H9 (cell line): ENCODE data around the gene DPP3. TPM values are rescaled to one million over a fixed set of nuclear protein-coding genes. Genes with fewer than 3 reads are reported as not detected.

Experiments used
- DNase-seq: peaks from one replicate; pipeline ENCODE4 v3.0.0-alpha.2; 2017
- H2AFZ ChIP-seq: one replicate; pipeline ENCODE4 v1.6.1; 2013; ENCODE audit warnings: mild to moderate bottlenecking, low read length, control low read depth, moderate library complexity
- H2AK5ac ChIP-seq: 2 replicates; pipeline ENCODE4 v1.6.1; 2013; ENCODE audit warnings: low read length, control low read depth, mixed read lengths; ENCODE audit not compliant: insufficient read length
- H2BK120ac ChIP-seq: one replicate; pipeline ENCODE4 v1.6.1; 2013; ENCODE audit warnings: low read depth, mild to moderate bottlenecking, low read length, control low read depth, inconsistent platforms; ENCODE audit not compliant: poor library complexity, severe bottlenecking
- H2BK12ac ChIP-seq: 2 replicates; pipeline ENCODE4 v1.6.1; 2013; ENCODE audit warnings: low read length, control low read depth, mixed read lengths, low read depth; ENCODE audit not compliant: insufficient read length
- H2BK15ac ChIP-seq: 2 replicates; pipeline ENCODE4 v1.6.1; 2013; ENCODE audit warnings: low read depth, low read length, control low read depth
- H2BK20ac ChIP-seq: one replicate; pipeline ENCODE4 v1.6.1; 2013; ENCODE audit warnings: low read depth, mild to moderate bottlenecking, low read length, control low read depth, inconsistent platforms; ENCODE audit not compliant: poor library complexity, severe bottlenecking
- H2BK5ac ChIP-seq: 2 replicates; pipeline ENCODE4 v1.6.1; 2013; ENCODE audit warnings: low read length, control low read depth, mixed read lengths; ENCODE audit not compliant: insufficient read length
- H3K14ac ChIP-seq: 2 replicates; pipeline ENCODE4 v1.6.1; 2013; ENCODE audit warnings: low read length, control low read depth; ENCODE audit not compliant: insufficient read depth
- H3K18ac ChIP-seq: 2 replicates; pipeline ENCODE4 v1.6.1; 2013; ENCODE audit warnings: low read depth, mild to moderate bottlenecking, mixed read lengths, low read length, control low read depth; ENCODE audit not compliant: insufficient read length
- H3K23ac ChIP-seq: 2 replicates; pipeline ENCODE4 v1.6.1; 2013; ENCODE audit warnings: low read length, control low read depth, mixed read lengths, low read depth; ENCODE audit not compliant: insufficient read length
- H3K23me2 ChIP-seq: 2 replicates; pipeline ENCODE4 v1.6.1; 2013; ENCODE audit warnings: low read depth, mild to moderate bottlenecking, mixed read lengths, low read length, control low read depth; ENCODE audit not compliant: insufficient read length, poor library complexity, severe bottlenecking
- H3K27ac ChIP-seq: 2 replicates; pipeline ENCODE4 v1.5.1; 2013; ENCODE audit warnings: low read length, control low read depth, mixed read lengths, low read depth; ENCODE audit not compliant: insufficient read length
- H3K27me3 ChIP-seq: 2 replicates; pipeline ENCODE4 v1.6.1; 2013; ENCODE audit warnings: low read length, control low read depth, inconsistent platforms; ENCODE audit not compliant: insufficient read depth
- H3K4ac ChIP-seq: 2 replicates; pipeline ENCODE4 v1.6.1; 2013; ENCODE audit warnings: low read depth, mild to moderate bottlenecking, control low read depth, inconsistent platforms, low read length, moderate library complexity
- H3K4me1 ChIP-seq: 2 replicates; pipeline ENCODE4 v1.6.1; 2013; ENCODE audit warnings: low read length, control low read depth, inconsistent platforms; ENCODE audit not compliant: insufficient read depth
- H3K4me2 ChIP-seq: 2 replicates; pipeline ENCODE4 v1.6.1; 2013; ENCODE audit warnings: low read length, control low read depth, mixed read lengths; ENCODE audit not compliant: insufficient read length, insufficient read depth
- H3K56ac ChIP-seq: 2 replicates; pipeline ENCODE4 v1.6.1; 2013; ENCODE audit warnings: low read depth, mild to moderate bottlenecking, mixed read lengths, low read length, control low read depth; ENCODE audit not compliant: insufficient read length
- H3K79me1 ChIP-seq: 2 replicates; pipeline ENCODE4 v1.6.1; 2013; ENCODE audit warnings: low read depth, mild to moderate bottlenecking, moderate library complexity, low read length, control low read depth, inconsistent platforms; ENCODE audit not compliant: insufficient read depth, poor library complexity, severe bottlenecking
- H3K79me2 ChIP-seq: 2 replicates; pipeline ENCODE4 v1.6.1; 2013; ENCODE audit warnings: low read length, control low read depth, inconsistent platforms; ENCODE audit not compliant: insufficient read depth
- H3K9ac ChIP-seq: 2 replicates; pipeline ENCODE4 v1.6.1; 2013; ENCODE audit warnings: low read length, control low read depth, mixed read lengths; ENCODE audit not compliant: insufficient read length; ENCODE audit errors: extremely low read depth
- H3K9me3 ChIP-seq: one replicate; pipeline ENCODE4 v1.6.1; 2013; ENCODE audit warnings: low read depth, low read length, inconsistent platforms; ENCODE audit not compliant: control insufficient read depth
- H3T11ph ChIP-seq: one replicate; pipeline ENCODE4 v1.6.1; 2013; ENCODE audit warnings: mild to moderate bottlenecking, low read length, control low read depth, inconsistent platforms
- H4K20me1 ChIP-seq: one replicate; pipeline ENCODE4 v1.6.1; 2013; ENCODE audit not compliant: control insufficient read depth, insufficient read length, insufficient read depth
- H4K5ac ChIP-seq: 2 replicates; pipeline ENCODE4 v1.6.1; 2013; ENCODE audit warnings: low read depth, mild to moderate bottlenecking, mixed read lengths, low read length, control low read depth; ENCODE audit not compliant: insufficient read length
- H4K8ac ChIP-seq: replicated peaks from 2 replicates; pipeline ENCODE4 v1.6.1; 2013; ENCODE audit warnings: low read length, control low read depth, mixed read lengths, low read depth; ENCODE audit not compliant: insufficient read length
- H4K91ac ChIP-seq: 2 replicates; pipeline ENCODE4 v1.6.1; 2013; ENCODE audit warnings: low read depth, mild to moderate bottlenecking, moderate library complexity, mixed read lengths, low read length, control low read depth; ENCODE audit not compliant: insufficient read length
- H3K27ac Mint-ChIP-seq, 3 experiments: 2 replicates in 2 of 3; 3 replicates in 1 of 3; pipeline ENCODE4 v1.8.0; 2020 to 2021; ENCODE audit warnings: mixed read lengths in 3 of 3, mild to moderate bottlenecking in 1 of 3, moderate library complexity in 1 of 3
- H3K27me3 Mint-ChIP-seq: 2 replicates; pipeline ENCODE4 v1.8.0; 2021; ENCODE audit warnings: low read depth, mild to moderate bottlenecking, moderate library complexity, mixed read lengths
- H3K36me3 Mint-ChIP-seq, 3 experiments: 2 replicates in 2 of 3; 3 replicates in 1 of 3; pipeline ENCODE4 v1.8.0; 2020 to 2021; ENCODE audit warnings: low read depth in 3 of 3, mixed read lengths in 3 of 3; ENCODE audit not compliant: insufficient read depth in 1 of 3
- H3K4me1 Mint-ChIP-seq, 2 experiments: 2 replicates each; pipeline ENCODE4 v1.8.0; 2020; ENCODE audit warnings: mixed read lengths in 2 of 2
- H3K4me3 Mint-ChIP-seq, 2 experiments: 2 replicates in 1 of 2; 3 replicates in 1 of 2; pipeline ENCODE4 v1.8.0; 2020 to 2021; ENCODE audit warnings: mild to moderate bottlenecking in 2 of 2, mixed read lengths in 2 of 2, moderate library complexity in 1 of 2
- H3K9me3 Mint-ChIP-seq, 2 experiments: 2 replicates in 1 of 2; 3 replicates in 1 of 2; pipeline ENCODE4 v1.8.0; 2020; ENCODE audit warnings: mild to moderate bottlenecking in 2 of 2, mixed read lengths in 2 of 2, moderate library complexity in 1 of 2
- CTCF ChIP-seq: fragments of 200-600 bp; sonication (generic); conservative IDR thresholded peaks from 3 replicates; pipeline ENCODE4 v1.8.0; 2021; ENCODE audit warnings: antibody characterized with exemption, mild to moderate bottlenecking
- WGBS: extraction: QIAGEN DNeasy Blood & Tissue Kit; methylation state at CpG from one replicate; pipeline ENCODE4 v1.1.7; 2013; ENCODE audit warnings: missing lambda C conversion rate, low lambda C conversion rate, mixed read lengths; ENCODE audit not compliant: insufficient read length; ENCODE audit errors: extremely low coverage; 5-methylcytosine and 5-hydroxymethylcytosine counted together
- total RNA-seq: library from RNA; stranded (reverse); gene quantifications from 2 replicates; pipeline ENCODE4 v1.2.1, GENCODE V29; 2021

Gene DPP3
- total RNA-seq, 1 experiment from 2014 or later = 85.3 TPM

- Histone ChIP-seq H3K9me3 (no peaks in the 10 kb centered on the region), H3K4me1 (no peaks in the 10 kb centered on the region), H2BK120ac (no peak overlapping the region), H3K56ac (no peak overlapping the region), H4K8ac (no peak overlapping the region), H3T11ph (no peak overlapping the region), H2AFZ (no peak overlapping the region), H4K91ac (no peak overlapping the region), H3K27me3 (no peaks in the 10 kb centered on the region), H3K27ac (no peak overlapping the region), H2BK20ac (no peak overlapping the region), H3K14ac (no peak overlapping the region), H3K9ac (no peak overlapping the region), H2AK5ac (no peak overlapping the region), H2BK12ac (no peak overlapping the region), H3K23me2 (no peaks in the 10 kb centered on the region), H3K18ac (no peak overlapping the region), H2BK5ac (no peak overlapping the region), H3K79me1 (no peaks in the 10 kb centered on the region), H3K4me2 (no peak overlapping the region), H3K4ac (no peak overlapping the region), H3K79me2 (no peaks in the 10 kb centered on the region), H3K23ac (no peak overlapping the region), H4K5ac (no peak overlapping the region), H4K20me1 (no peaks in the 10 kb centered on the region), H2BK15ac (no peak overlapping the region)
- H3K9me3 Mint-ChIP-seq = no peaks in the 10 kb centered on the region
- no peak for DNase-seq
- H3K36me3 Mint-ChIP-seq = peaks cover 7 to 71% (median 38%) of the 10 kb centered on the region in 3 experiments; a peak in 6 of 7 replicates
- H3K27me3 Mint-ChIP-seq = no peaks in the 10 kb centered on the region
- H3K4me3 Mint-ChIP-seq = no peak overlapping the region
- WGBS = no CpG with 5 or more reads among the region's 7 CpGs
- TF ChIP-seq CTCF = no peak
- peaks cover 7 to 8% of the 10 kb centered on the region in 2 experiments for H3K4me1 Mint-ChIP-seq
- H3K27ac Mint-ChIP-seq = no peak overlapping the region; a peak in 1 of 7 replicates
Observed at GRCh38 chr11:66489636-66490035, 9.4 kb downstream of the DPP3 start.
